OCI-LY3 (cell line): ENCODE data around the gene MYH16.

Experiments used
- EZH2phosphoT487 ChIP-seq: fragments of 200-600 bp; shearing (Covaris generic); IDR thresholded peaks from 2 replicates; pipeline ENCODE4 v1.6.1; 2018; ENCODE audit warnings: antibody characterized with exemption, mixed run types, low read depth
- TF ChIP-seq, protein P1 (sequence below): fragments of 200-600, 300-600 bp; sonication (generic); IDR thresholded peaks from 2 replicates; pipeline ENCODE4 v1.5.1; 2014; ENCODE audit warnings: antibody characterized with exemption, low read length, low read depth

DNA sequence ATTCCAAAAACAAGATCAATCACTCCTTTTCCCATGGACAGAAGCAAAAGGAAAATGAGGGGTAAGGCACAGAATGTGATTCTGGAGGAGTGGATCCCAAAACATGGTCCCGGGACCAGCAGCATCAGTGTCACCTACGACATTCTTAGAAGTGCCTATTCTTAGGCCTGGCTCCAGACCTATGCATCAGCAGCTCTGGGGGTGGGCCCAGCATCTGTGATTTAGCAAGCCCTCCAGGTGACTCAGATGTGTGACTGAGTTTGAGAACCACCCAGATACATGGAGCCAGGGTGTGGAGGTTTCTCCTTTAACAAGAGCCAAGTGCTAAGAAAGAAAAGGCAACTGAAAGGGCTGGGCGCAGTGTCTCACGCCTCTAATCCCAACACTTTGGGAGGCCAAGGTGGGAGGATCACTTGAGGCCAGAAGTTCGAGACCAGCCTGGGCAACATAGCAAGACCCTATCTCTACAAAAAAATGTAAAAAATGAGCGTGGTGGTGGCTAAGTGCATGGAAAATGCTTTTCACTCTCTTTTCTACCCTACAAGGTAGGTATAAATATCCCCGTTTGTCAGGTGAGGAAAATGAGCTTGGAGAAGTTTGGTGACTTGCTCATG is 35.9 kb downstream of the MYH16 start:
- TF ChIP-seq, protein P1, sequence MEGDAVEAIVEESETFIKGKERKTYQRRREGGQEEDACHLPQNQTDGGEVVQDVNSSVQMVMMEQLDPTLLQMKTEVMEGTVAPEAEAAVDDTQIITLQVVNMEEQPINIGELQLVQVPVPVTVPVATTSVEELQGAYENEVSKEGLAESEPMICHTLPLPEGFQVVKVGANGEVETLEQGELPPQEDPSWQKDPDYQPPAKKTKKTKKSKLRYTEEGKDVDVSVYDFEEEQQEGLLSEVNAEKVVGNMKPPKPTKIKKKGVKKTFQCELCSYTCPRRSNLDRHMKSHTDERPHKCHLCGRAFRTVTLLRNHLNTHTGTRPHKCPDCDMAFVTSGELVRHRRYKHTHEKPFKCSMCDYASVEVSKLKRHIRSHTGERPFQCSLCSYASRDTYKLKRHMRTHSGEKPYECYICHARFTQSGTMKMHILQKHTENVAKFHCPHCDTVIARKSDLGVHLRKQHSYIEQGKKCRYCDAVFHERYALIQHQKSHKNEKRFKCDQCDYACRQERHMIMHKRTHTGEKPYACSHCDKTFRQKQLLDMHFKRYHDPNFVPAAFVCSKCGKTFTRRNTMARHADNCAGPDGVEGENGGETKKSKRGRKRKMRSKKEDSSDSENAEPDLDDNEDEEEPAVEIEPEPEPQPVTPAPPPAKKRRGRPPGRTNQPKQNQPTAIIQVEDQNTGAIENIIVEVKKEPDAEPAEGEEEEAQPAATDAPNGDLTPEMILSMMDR: no peak
- TF ChIP-seq EZH2phosphoT487: no peak
